ENCODE data around the gene IRGC. TPM values are rescaled to one million over a fixed set of nuclear protein-coding genes. Genes with fewer than 3 reads are reported as not detected.

Gene IRGC
- total RNA-seq, 1 donor from 2014 or later = not detected

DNA sequence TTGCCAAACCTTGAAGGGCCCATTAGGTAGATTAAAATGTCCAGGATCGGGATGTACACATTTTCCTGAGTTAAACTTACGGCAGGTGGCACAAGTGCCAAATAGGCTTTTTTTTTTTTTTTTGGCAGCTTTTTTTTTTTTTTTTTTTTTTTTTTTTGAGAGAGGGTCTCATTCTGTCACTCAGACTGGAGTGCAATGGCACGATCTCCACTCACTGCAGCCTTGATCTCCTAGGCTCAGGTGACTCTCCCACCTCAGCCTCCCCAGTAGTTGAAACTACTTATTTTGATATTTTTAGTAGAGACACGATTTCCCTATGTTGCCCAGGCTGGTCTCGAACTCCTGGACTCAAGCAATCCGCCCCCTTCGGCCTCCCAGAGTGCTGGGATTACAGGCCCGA is 9.0 kb downstream of the IRGC start:
- DNase-seq = no peak

DNA sequence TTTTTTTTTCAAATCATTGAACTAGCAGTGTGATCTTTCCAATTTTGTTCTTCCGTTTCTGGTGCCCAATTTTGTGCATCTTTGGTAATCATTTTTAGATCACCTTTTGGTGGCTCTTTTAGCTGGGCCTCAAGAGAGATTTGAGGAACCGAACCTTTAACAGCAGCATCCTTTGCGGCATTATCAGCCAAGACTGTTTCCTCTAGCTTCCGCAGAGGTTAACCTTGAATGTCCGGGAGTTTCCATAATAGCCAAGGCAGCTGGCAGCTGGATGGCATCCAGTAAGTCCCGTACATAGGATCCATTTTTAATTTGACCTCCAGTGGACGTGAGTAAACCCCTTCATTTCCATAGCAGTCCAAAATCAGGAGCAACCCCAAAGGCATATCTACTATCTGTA is 9.6 kb downstream of the IRGC start:
- no peak for DNase-seq

DNA sequence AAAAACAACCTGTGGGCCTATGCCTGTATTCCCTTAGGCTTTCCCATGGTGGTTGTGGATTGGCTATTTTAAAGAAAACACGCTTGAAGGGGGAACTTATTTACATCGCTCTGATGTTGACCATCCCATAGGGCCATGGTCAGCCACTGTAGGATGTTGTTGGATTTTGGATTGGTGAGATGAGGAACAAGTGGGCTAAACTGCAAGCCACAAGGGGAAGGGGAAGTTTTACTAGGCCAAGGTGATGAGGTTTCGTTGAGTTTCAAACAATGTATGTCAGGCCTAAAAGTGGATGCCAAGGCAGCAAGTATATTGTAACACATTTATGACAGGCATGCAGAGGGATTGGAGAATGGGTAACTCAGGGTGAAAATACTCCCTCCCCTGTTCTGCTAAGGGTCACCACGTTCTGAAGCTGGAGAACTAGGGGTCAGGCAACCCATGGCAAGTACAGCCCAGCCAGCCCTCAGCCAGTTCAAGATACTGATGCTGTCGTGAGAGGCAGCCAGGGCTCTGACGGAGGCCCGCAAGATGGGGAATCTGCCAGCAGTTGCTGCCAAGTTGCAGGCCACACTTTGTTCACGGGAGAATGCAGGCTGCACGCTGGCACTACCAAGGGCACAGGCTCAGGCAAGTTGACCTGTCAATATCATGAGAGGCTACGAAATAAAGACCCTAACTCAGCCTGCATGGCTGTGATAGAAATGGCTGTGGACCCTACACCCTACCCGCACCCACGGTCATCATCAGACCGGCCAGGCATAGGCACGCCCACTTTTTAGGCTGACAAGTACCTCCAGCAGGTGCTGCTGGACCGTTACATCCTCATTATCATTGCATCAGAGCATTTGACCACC is 11.1 kb downstream of the IRGC start:
- no peak for DNase-seq

DNA sequence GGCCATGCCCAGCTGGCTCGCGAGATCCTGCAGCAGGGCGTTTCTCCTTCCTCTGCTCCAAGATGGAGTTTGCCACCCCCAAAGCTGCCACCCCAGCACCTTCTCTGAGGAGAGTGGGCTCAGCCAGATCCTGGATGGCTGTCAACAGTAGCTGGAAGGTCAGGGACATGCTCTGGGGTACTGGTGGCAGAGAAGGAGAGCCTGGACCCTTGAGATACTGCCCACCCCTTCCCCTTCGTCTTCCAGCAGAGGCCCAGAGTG is 11.6 kb downstream of the IRGC start:
- no peak for DNase-seq

DNA sequence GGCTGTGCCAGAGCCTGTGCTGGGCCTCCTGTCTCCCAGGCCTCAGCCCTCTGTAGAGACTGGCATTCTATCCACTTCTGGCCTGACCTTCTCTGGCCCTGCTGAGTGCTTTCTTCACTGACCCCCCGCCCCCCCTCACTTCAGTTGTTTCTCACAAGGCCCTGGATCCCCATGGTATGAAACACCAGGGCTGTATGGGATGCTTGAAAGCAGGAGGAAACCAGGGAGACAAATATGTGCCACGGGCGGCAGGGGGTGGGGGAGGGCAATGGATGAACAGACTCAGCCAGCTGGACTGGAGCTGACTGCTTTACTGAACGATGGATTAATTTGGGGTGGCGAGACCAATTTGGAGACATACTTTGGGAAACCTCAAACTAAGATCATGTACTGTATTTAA is 14.0 kb downstream of the IRGC start:
- no peak for DNase-seq

DNA sequence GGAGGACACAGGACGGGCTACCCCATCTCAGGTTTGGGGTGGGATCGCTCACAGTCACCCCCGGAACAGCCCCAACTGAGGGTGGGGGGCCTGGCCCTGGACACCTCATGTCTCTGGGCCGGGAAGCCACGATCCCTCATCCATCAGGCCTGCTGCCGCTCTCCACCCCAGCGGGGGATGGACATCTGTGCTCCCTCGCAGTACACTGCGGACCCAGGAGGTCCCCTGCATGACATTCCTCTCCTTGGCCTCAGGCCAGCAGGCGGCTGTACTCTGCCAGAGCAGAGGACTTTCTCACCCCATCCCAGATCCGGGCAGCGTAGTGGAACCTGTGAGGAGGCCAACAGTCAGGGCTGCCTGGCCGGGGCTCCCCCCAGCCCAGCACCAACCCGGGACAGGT is 15.5 kb downstream of the IRGC start:
- no peak for DNase-seq

DNA sequence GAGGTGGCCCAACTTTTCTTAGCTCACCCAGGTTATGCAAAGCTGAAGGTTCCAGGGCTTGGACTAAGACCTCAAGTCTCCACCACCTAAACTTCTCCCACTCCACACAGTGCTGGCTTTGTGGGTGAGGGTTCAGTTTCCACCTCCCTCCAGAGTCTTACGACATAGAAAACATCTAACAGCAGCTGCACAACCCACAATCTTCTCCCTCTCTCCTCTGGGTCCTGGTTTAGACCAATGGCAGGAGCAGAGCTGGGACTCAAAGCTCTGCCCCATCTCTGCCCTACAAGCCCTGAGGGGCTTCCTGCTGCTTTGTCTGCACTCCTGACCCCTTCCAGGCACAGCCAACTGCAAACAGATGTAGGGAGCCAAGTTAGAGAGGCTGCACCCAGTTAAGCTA is 16.0 kb downstream of the IRGC start:
- no peak for DNase-seq

DNA sequence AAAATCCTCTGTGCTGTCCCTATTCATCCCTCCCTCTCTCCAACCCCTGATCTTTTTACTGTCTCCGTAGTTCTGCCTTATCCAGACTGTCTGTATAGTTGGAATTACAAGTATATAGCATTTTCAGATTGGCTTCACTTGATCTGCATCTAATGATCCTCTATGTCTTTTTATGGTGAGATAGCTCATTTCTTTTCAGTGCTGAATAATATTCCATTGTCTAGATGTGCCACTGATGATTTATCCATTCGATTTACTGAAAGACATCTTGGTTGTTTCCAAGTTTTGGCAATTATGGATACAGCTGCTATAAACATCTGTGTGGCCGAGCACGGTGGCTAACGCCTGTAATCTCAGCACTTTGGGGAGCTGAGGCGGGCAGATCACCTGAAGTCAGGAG is 19.1 kb downstream of the IRGC start:
- DNase-seq = no peak

DNA sequence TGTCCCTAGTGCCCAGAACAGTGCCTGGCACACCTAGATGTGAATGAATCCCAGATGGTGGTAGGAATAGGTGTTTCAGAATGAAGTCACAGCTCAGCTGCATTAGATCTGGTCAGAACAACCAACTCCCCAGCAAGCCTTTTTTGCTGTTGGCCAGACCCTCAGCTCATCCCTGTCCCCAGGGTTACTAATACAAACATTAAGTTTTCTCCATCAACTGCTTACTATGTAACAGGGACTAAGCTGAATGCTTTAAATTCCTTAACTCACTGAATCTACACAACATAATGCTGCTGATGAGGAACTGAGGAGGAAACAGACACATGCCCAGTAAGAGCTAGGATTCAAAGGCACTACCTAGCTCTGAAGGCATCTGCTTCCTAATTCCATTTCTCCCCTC is 20.1 kb downstream of the IRGC start:
- DNase-seq = no peak

DNA sequence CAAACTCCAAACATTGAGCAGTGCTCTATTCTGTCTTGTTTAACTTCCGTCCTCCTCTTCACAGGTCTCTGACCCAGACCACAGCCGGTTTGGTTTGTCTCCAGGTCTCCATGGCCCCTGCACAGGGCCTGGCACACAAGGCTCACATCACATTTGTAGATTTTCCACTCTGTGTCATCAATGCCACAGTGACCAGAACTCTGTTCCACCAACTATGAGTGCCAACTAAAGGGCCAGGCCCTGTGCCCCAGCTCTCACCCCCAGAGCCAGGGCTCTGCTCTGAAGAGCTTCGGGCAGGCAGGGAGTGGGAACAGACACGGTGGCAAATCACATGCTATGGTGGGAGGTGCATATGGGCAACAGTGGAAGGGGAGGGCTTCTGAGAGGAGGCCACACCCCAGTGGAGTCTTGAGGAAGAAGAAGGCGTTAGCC is 22.9 kb downstream of the IRGC start:
- no peak for DNase-seq

DNA sequence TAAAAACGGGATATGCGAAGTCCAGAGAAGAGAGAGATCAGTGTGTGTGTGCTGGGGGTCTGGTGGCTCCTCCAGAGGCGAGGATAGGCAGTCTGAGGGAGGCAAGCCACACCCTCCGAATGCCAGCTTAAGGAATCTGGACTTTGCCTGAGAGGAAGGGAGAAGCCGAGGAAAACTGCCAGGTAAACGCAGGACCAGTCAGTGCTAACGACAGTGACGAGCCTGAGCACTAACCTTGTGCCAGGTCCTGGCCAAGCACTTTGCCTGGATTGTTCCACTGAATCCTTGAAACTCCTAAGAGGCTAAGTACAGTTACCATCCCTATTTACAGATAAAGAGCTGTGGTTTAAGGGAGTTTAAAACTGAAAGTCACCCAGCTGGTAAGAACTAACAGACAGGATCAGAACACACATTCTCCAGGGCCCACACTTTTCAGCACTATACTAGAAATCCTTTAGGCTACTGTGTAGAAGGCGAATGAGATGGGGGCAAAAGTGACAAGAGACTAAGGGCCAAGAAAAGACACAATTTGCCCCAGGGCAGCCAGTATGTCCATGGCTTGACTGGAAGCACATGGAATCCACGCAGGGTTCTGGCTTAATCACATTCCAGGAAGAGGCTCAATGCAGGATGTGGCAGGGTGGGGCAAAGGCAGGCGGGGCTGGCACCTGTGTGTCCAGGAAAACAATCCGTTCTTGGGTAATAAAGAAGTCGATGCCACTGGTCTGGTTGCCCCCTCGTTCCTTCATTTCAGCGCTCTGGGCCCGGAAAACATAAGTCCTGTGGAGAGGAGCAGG is 23.8 kb downstream of the IRGC start:
- no peak for DNase-seq

DNA sequence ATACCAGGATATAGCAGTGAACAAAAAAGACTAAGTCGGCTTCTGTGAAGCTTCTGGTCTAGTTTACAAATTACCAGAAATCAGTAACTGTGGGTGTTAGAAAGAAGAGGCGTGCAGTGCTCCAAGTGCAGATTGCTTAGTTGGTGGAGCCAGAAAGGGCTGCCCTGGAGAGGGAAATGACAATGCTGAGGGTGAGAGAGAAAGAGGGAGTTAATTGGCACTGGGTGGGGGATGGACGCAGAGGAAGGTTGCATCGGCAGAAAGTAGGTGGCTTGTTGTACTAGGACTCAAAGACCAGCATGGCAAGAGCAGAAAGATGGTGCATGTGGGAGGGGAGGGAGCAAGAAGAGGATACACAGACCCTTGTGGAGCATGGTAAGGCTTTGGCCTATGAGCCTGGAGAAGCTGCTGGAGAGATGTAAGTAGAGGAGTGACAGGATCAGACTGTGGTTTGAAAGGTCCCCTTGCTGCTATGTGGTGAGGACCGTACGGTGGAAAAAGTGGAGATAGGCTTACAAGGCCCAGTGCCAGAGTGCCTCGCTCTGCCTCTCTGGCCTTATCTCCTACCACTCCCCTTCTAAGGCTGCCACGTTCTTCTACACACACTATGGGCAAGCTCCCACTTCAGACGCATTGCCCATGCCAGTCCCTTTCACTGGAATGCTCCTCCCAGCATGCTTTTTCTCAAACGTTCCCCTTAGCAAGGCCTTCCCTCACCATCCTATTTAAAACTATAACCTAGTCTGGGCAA is 25.4 kb downstream of the IRGC start:
- DNase-seq = no peak

DNA sequence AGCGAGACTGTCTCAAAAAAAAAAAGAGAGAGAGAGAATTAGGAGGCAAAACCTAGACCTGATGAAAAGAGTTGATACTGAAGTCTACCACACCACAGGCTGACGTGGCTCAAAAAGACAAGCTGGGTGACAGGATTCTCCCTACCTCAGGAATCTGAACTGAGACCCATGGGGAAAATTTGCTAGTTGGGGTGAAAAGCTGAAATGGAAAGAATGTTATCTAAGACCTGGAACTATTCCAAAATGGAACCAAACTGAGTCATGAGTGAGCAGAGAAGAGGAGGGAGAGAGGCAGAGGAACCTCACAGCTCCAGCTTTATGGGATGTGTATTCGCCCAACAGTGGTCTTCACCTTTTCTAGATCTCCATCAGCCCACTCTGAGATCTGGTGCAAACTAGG is 27.2 kb downstream of the IRGC start:
- no peak for DNase-seq

DNA sequence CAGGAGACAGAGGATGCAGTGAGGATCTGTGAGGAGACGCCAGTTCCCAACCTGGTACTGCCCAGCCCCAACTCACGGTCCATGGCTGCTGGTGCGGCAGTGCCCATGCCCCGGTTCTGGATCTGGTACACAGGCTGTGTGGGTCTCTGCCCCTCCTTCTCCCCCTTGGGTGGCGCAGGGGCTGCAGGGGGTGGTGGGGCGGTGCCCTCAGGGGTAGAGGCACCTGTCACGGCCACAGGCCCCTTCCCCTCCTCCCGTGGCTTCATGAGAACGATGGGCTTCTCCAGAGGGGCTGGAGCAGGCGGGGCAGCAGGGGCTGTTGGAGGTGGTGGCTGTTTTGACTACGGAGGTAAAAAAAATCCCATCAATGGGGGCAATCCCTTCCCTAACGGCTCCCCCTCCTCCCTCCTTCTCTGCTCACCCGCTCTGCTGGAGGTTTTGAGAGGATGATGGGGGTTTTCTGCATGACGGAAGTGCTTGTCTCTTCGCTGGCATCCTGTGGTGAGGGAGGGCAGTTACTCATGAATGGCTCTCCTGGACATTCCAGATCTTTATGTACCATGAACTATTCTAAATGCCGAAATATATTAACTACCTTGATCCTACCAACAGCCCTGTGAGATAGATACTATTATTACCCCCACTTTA is 31.8 kb downstream of the IRGC start:
- DNase-seq = no peak

DNA sequence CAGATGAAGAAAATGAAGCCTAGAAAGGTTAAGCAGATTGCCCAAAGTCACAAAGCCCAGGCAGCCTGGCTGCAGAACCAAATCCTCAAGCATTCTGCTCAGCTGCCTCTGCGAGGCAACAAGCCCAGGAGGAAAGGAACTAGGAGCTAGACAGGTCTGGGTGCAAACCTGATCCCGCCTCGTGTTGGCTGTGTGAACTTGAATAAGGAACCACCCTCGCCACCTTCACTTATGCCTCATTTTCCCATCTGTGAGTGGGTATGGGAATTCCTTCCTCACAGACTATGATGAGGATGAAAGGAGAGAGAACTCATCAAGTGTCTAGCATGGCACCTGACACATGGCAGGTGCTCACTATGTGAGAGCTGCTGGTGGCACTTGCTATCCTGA is 32.3 kb downstream of the IRGC start:
- no peak for DNase-seq

DNA sequence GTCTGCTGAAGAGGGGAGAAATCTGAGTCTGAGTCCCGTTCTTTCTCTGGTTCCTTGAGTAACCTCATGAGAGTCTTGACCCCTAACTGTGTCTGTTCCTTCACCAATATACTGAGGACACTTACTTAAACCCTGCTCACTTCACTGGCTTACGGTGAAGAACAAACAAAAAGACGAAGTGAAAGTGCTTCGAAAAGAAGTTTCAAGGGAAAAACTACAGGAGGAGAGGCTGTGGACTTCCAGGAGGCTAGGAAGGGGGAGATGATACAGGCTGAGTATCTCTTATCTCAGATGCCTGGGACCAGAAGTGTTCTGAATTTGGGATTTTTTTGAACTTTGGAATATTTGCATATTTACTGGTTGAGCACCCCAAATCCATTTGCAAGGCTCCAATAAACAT is 32.8 kb downstream of the IRGC start:
- no peak for DNase-seq

DNA sequence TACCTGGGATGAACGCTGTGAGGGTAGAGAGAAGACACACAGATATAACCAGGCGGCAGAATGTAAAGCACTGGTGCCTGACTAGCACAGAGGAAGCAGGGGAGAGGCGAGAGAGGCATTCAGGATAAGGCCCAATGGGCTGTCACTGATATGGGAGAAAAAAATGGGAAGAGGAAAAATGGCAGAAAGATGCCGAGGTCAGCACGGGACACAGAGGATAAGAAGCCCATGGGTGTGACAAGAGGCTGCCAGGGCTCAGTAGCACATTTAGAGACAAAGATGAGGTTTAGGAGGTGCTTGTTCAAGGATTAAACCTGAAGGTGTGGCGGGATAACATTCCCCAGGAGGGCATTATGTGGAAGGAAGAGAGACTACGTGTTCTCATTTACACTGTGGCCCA is 33.3 kb downstream of the IRGC start:
- no peak for DNase-seq

DNA sequence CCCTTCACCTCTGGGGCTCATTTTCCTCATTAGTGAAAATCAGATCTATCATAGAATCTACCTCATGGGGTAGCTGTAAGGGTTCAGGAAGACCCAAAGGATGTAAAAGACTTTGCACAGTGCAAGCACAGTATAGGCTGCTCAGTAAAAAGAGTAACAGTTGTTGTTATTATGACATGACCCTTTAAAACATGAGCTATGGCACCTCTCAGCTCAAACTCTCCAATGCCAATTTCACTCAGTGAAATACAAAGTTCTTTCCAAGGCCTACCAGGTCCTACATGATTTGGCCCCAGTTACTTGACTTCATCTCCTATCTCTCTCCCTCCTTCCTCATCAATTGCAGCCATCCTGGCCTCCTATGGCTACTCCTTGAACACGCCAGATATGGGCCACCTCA is 34.0 kb downstream of the IRGC start:
- no peak for DNase-seq

DNA sequence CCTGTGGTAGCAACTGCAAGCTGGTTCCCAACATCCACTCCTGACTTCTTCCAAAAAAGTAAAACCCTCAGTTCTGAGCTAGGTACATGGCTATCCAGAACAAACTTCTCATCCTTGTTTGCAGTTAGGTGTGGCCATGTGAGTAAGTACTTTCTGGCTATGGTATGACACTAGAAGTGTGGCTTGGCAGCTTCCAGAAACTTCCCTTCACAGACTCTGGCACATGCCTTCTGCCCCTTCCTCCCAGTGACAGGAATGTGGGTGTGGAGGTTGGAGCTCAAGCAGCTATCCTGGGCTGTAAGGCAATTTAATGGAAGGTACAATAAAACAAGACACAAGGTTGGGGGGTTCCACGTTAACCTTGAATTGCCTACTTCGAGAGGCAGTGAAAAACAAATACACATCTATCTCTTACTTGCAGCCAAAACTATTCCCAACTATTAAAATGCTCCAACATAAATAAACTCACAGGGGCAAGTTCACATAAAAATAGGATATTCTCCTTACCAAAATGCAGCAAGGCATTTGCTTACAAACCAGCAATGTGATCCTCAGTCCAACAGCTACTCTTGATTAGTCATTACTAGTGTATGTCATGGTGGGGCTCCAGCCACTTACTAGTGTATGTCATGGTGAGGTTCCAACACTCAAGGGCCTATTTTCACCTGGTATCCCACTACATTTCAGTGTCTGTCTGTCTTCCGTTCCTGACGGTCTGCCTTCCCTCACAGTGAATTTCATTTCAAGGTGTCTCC is 35.8 kb downstream of the IRGC start:
- no peak for DNase-seq

DNA sequence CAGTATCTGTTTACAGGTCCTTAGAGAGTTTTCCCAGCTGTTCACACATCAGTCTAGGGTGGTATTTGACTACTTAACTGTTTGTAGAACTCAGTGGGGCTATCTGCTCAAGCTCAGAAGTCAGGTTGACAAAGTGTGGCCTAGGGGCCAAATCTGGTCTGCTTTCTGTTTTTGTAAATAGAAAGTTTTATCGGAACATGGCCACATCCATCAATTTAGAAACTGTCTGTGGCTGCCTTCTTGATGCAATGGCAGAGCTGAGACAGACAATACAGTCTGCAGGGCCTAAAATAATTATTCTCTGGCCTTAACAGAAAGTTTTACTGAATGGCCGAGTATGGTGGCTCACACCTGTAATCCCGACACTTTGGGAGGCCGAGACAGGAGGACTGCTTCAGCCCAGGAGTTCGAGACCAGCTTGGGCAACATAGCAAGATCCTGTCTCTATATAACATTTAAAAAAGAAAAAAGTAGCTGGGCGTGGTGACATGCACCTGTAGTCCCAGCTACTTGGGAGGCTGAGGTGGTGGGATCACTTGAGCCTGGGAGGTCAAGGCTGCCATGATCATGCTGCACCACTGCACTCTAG is 36.5 kb downstream of the IRGC start:
- no peak for DNase-seq

DNA sequence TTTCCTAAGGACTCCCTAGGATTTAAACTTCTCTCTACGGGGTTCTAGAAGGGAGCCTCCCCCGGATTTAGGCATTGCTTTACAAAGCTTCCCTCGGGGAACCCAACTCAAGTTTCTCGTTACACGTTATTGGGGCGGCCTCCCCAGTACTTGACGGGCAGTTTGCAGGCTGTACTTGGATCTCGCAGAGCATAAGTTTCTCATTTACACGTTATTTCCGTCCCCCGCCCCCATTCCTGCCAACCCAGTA is 38.3 kb downstream of the IRGC start:
- peak; percentile 75 for DNase-seq
